MV-4-11 (cell line): ENCODE measurements around the gene CTIF.
A peak's percentile ranks its signal among the peaks of the same experiment; 100 is the strongest.

ENCODE experiments used
- DNase-seq: peaks from one replicate; lab custom pipeline; 2025; lab: John Stamatoyannopoulos, UW

The CTIF gene

DNA sequence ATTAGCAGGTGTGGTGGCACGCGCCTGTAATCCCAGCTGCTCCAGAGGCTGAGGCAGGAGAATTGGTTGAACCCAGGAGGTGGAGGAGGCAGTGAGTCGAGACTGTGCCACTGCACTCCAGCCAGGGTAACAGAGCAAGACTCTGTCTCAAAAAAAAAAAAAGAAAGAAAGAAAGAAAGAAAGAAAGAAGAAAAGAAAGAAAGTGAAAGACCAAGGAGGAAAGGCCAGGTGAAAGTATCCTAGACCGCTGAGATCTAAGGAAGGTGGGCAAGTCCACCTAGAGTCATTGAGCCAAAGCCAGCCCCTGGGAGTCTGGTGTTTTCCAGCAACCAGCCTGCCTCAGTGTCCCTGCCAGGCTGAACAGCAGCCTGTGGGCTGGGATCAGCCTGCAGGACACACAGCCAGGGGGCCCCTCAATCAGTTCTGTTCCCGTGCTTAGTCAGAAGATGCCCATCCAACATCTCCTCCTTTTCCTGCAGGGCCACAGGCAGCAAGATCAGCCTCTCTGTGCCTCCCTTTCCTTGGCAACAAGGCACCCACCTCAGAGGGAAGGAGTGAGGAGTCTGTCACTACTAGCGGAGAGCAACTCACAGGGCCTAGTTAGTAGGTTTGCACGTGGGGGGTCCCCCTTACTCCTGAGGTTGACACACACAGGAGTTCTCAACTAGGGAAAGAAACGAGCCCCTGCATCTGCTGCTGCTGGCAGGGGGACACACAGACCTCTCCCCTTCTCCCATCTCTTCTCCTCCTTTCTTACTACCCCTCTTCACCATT, 347.9 kb downstream of the CTIF start:
- DNase-seq, result no peak

DNA sequence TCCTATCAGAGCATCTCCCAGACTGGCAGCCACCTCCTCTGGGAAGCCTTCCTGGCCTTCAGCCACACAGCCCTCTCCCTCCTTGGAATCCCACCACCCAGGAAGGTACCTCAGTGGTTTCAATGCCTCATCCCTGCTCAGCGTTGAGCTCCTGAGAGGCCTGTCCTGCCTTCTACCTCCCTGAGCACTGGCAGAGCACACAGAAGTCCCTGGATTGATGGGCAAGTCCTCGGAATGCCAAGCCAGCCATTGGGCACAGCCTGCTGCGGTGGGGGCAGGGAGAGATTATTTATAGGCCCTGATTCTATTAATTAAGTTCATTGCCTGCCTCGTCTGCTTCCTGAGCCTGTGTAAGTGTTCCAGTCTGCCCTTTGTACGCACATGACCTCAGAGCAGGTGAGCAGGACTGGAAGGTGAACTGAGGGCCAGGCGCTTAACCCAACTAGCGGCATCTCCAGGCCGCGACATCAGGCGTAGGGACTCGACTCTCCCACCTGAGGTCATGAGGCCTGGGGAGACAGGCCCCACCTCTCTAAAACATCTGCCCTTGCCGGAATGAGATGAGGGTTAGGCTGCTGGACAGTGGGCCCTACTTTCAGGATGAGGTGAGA, 348.6 kb downstream of the CTIF start:
- DNase-seq, result no peak

DNA sequence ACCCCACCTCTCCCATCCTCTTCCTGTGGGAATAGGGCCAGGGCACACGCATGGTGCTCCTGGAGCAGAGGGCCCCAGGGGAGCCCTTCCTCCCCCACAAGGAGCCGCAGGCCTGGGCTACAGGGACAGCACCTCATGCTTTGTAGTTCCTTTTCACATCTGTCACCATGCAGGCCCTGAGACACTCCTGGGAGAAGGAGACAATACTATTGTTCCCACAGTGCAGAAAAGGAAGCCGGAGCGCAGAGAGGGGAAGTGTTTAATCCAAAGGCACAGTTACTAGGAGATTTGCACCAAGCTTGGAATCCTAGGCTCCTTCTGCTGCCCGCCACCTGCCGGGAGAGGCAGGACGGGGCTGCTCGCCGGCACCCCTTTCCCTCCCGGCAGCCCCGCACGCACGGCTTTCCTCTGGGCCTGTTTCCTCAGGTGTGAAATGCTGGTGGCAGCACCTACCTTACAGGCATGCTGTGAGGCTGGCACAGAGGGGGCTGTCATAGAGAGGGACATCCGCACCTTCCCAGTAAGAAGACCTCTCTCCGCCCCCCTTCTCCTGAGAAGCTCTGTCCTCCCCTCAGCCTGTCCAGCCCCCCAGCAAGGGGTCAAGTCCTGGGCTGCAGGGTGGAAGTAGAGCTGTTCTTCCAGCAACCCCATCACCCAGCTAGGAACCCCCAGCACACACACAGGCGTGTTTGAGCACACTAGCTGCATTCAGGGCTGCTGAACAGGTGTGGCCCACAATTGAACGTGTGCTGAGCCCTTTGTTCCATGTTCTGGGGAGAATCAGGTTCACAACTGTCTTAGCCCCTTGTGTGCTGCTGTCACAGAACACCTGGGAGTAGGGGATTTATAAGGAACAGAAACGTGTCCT, 349.3 kb downstream of the CTIF start:
- DNase-seq, result no peak

DNA sequence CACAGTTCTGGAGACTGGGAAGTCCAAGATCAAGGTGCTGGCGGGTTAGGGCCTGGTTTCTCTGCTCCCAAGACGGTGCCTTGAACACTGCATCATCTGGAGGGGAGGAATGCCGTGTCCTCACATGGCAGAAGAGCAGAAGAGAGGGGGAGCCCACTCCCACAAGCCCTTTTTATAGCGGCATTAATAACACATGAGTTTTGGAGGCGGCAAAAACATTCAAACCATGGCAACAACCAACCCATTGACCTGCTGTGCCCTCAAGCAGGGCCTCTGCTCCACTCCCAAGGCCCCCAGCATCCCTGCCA, 349.9 kb downstream of the CTIF start:
- no peak for DNase-seq

DNA sequence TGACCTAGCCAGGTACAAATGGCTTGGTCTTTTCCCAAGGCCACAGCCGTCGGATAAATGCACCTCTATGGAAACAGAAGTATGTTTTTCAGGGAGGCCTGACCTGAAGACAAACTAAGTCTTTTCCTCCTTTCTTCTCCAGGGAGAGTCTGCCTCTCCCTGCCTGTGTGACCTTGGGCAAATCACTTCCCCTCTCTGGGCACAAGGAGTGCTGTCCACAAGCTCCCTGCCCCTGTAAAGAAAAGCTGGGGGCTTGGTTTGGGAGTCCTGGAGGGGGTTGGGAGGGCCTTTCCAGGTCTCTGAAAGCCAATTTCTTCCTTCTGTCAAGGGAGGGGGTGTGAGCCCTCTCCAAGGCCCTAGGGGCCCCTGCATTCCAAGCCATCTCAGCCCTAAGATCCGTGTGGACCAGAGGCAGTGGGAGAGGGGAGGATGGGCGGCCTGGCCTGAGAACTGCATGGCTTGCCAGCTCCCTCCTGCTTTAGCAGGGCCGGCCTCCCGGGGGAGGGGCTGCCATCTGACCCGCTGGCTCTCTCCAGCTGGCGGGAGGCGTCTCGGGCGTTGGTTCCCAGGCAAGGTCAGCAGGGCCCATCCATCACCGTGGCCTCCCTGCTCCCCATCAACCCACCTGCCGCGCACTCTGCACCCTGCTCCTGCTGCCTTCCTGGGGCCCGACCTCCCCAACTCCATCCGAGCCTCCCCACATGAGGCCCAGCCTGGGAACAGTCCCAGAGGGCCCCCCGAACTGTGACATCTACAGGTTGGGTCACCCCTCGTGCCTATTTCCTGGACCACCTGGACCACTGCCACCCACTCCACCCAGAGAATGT, 350.5 kb downstream of the CTIF start:
- DNase-seq, result no peak

DNA sequence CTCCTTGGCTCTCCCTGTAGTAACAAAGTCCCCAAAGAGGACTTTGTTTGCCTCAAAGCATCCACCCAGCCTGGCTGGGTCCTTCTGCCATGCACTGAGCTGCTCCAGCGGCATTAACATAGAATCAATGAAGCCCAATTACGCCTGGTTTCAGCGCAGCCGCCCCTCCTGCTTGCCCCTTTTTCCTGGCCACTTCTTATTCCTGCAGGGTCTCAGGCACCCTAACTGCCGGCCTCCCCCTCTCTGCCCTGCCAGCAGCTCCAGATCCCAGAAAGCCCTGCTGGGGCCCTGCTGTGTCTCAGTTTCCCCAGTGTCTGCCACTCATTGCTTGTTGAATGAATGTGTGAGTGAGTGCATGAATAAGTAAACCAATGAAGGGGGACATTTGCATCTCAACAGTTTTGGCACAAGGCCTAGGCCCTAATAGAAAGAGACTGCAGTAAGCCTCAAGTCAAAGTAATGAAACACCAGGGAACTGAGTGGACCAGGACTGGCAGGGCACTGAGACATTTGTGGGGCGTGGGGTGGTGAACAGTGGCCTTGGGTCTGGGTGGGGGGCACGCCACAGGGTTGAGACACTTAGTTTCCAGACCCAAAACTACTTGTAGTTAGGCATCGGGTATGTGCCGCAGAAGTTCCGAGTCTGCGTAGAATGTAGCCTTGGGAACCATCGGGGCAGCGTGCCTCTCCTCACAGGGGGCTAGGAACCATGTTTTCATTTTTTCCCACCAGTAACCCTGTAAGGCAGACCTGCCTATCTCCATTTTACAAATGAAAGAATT, 351.3 kb downstream of the CTIF start:
- no peak for DNase-seq

DNA sequence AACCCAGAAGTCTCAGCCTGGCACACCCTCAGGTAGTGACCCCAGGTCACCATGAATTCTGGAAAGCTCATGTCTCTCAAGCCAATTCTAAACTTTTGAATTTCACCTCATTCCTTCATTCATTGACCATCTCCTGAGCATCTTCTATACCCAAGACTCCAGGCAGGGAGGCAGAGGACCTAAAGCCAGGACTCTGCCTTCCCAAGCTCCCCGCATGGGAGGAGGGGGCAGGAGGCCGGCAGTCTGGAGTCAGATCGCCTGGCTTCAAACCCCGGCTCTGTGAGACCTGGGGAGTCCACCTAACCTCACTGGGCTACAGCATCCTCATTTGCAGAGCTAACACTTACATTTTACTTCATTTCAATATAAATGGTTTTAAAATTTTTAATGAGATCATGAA, 352.9 kb downstream of the CTIF start:
- no peak for DNase-seq

DNA sequence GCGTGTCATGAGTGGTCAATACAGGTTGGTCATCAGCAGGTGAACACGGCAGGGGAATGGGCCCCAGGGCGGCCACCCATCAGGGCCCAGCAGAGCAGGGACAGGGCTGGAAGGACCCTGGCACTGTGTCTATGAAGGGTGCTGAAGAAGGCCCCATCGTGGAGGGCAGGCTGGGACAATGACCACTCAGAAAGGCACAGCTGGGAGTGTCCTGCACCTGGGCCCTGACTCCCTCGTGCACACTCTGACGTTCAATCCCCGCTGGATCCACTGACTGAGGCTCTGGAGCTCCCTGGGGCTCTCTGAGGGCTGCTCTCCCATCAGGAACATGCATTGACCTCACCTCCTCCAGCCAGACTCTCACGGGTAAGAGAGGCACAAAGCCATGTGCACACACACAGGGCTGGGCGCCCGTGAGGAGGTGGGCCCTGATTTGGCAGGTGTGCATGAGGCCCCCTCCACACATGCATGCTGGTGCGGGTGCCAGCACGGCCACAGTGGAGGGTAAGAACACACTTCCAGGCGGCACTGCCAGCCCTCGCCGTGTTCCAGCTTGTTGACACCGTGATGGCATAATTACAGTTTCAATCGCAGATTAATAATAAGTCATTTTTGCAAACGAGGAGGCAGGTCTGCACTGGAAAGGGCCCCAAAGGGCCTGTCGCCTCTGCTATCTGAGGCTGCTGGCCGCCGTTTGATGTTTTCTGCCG, 353.5 kb downstream of the CTIF start:
- DNase-seq, result no peak

DNA sequence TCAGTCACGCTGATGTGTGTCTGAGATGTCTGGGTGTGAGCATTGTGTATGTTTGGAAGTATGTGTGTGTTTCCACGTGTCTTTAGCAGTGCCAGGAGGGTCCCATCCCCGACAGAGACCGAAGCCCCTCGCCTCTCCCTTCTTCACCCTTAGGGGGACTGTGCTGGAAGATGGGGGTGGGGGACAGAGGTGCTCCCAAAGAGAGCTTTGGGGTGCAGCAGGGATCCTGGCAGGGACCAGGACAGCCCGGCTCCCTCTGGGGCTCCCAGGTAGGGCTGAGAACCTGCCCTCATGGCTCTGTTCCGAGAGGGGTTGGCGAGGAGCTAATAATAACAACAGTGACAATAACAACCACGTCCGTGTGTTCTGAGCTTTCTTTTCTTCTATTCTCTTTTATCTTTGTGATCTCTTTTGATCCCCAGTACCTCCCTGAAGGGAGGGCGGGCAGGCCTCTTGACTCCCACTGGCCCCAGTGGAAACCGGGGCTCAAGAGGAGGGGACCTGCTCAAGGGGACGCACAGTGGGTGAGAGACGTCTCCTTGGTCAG, 354.3 kb downstream of the CTIF start:
- no peak for DNase-seq

DNA sequence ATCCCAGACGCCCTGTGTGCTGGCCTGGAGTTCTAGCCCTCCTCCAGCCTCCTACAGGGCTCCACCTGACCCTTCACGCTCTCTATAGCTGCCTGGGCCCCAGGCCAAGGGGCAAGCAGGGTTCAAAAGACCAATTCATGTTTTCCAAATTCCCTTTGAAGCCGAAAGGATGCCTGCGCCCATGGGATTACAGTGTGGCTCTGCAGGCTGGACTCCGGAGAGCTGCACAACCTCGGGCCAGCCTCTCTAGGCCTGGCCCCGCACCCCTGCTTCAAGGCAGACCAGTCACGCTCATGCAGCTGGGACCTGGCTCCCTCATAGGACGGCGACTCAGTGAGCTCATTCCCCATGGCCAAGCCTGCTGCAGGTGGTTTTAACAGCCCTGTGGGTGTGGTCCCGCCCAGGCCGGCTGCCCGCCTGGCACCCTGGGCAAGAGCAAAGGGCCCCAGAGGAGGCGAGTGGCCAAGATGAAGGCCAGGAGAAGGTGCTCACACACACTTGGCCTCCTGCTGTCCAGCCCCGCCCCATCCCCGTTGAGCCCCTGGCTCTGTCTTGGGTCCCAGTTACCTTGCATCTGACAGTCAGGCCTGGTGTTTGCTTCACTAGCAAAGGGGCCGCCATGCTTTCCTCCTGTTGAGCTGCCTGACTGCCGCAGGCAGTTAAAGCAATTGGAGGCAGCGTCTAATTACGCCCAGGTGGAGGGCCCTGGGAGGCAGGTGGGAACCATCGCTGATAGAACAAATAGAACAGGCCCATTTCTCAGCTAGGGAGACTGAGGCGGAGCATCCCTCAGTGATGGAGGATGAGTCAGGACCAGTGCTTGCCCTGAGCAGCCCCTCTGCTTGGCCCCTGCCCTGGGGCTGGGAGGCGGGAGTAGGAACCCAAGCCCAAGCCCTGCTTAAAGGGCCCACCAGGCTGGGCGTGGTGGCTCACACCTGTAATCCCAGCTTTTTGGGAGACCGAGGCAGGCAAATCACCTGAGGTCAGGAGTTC, 355.1 kb downstream of the CTIF start:
- DNase-seq, result no peak

DNA sequence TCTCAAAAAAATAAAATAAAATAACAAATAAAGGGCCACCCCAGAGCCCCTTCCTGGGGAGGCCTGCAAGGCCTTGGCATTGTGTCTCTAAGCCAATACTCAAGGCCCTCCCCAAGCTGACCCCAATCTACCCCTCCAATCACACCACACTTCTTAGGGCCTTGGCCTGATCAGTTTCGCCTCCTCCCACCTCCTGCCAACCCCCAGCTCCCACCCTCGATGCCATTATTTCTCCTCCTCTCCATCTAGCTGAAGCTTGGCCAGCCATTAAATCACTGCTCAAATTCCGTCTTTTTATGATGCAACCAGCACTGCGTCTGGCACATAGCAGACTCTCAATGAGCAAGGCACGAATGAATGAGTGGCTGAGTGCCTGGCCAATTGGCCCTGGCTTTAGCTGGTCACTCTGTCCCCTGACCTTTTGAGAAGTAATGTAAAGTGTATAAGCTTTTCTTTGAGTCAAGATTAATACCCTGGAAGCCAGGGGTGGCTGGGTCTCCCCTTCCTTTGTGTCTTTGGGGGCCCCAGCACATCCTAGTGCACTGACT, 356.0 kb downstream of the CTIF start:
- DNase-seq, result no peak

DNA sequence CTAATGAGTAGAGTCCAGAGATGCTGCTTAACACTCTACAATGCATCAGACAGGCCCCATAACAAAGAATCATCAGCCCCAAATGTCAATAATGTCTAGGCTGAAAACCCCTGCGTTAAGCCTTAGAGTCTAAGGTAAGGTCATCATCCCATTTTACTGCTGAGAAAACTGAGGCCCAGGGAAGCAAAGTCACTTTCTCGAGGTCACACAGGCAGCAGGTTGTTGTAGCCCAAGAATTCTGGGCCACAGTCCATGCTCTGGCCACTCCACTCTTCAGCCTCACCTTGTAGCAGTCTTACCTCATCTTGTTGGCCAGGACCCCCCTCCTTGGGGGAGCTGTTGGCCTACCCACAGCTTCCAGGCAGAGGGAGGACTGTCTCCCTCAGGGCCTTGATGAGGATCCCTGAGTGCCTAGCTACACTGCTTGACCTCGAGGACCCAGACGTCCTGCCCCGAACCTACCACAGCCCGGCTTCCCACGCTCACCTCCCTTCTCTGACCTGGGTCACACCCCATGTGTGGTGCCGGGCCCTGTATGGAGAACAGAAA, 357.6 kb downstream of the CTIF start:
- no peak for DNase-seq

DNA sequence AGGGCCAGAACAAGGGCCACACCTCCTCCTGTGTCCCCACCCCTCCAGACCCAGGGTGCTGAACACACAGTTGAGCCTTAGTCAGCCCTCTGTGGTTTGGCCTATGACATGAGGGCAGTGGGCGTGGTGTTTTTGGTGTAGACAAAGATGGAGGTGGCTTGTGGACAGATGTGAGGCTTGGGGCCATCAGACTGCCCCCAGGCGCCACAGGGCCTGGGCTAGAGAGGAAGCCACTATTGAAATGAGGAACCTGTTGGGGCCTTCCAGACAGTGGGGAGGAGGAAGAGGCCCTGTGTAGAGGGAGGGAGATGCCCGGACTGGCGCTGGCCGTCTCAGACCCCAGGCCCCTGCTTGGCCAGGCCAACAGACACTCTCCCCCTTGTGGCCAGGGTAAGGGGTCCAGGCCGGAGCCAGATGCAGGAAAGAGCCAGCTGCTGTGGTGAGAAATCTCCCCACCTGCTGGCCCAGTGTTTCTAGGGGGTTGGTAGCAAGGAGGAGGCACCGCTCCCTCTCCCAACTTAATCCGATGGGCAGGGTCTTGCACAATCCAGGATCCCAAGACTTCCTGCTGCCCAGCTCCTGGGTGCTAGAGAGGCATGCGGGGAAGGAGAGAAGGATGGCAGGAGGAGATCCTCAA, 358.2 kb downstream of the CTIF start:
- peak; percentile 100 for DNase-seq

DNA sequence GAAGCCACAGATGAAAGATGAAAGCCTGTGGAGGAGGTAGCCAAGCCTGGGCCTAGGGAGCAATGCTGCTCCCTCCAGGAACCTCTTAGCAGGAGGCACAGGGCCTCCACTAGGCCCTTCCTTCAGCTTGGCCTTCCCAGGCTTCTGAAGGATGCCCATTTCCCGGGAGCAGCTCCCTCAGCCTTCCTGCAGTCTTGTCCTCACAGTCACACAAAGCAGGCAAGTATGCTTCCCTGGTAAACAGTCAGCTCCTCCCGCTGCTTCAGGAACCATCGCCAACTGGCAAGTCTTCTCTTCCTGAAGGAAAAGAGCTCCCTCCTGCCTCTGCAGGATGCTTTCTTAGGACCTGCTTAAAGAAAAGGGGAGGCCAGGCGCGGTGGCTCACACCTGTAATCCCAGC, 358.7 kb downstream of the CTIF start:
- no peak for DNase-seq

DNA sequence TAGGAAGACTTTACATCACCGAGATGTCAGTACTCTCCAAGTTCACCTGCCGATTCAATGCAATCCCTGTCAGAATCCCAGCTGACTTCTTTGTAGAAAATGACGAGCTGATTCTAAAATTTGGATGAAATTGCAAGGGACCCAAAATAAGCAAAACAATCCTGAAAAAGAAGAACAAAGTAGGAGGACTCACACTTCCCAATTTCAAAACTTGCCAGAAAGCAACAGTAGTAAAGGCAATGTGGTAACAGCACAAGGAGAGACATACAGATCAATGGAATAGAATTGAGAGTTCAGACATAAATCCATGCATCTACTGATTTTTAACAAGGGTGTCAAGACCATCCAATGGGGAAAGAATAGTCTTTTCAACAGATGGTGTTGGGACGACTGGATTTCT, 359.7 kb downstream of the CTIF start:
- DNase-seq, result peak; percentile 42

DNA sequence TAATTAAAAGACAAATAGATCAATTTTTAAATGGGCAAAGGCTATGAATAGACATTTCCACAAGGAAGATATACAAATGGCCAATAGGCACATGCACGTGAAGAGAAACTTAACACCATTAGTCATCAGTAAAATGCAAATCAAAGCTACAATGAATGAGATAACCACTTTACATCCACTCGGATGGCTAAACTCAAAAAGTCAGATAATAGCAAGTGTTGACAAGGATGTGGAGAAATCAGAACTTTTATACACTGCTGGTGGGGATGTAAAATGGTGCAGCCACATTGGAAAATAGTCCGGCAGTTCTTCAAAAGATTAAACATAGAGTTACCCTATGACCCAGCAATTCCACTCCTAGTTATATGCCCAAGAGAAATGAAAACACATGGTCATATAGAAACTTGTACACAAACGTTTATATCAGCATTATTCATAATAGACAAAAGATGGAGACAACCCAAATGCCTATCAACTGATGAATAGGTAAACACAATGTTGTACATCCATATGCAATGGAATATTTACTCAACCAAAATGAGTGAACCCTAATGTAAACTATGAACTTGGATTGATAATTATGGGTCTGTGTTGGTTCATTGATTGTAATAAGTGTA, 360.8 kb downstream of the CTIF start:
- no peak for DNase-seq

DNA sequence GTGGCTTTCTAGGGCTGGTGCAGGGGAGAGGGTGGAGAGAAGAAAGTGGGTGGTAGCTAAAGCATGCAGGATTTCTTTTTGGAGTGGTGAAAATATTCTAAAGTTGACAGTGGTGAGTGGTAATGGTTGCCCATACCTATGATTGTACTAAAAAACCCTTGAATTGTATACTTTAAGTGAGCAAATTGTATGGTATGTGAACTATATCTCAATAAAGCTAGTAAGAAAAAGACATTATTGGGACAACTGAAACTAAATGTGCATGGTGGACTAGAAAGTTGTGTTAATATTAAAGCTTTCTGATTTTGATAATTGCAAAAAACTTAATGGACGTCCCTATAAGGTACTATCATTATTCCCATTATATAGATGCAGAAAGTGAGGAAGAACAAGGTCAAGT, 361.6 kb downstream of the CTIF start:
- no peak for DNase-seq
